ENCODE measurements around the gene CHPF. TPM values are rescaled to one million over a fixed set of nuclear protein-coding genes. Genes with fewer than 3 reads are reported as not detected.
A peak's percentile ranks its signal among the peaks of the same experiment; 100 is the strongest.

The CHPF gene
- total RNA-seq, 1 experiment from 2014 or later: 81.2 TPM

DNA sequence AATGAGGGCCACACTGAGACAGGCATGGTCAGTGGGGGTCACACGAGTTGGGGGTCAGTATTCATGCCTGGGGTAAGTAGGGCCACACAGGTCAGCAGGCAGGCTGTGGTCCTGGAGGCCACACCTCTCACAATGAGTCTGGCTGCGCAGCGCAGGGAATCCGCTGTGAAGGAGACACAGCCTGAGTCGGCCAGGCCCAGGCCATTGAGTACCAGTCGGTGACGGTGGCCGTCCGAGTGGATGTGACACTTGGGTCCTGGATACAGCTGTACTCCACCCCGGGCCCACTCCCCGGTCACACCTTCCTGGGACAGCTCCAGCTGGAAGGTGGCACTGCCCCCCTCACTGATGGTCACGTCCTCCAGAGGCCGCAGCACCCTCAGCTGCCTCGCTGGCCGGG is 10.7 kb upstream of the CHPF start:
- BruUV-seq (replicated peaks): no TSS peak

DNA sequence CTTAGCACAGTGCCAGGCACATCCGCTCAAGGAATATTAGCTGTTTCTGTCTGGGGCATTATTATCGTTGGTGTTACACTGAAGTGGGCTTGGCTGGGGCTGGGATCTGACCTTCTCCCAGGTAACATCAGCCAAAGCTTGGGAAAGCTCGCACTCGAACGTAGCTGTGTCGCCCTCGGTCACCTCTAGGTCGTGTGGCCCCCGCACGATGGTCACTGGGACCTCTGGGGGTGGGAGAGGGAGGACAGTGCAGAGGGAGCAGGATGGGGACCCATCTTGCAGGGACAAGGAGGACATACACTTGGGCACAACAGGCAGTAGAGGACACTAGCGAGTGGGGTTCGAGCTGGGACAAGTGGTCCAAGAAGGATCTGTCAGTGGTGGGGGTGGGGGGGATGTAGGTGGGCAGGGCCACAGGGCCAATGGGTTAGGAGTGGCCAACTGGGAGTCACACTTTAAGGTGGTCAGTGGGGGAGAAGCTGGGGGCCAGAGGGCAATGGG is 9.9 kb upstream of the CHPF start:
- H3K36me3 Mint-ChIP-seq (ENCODE audit: insufficient read depth, unreplicated experiment): no peaks in the 10 kb centered on the region
- DNase-seq (ENCODE audit: unreplicated experiment): no peak
- H3K4me1 Mint-ChIP-seq (ENCODE audit: insufficient read depth, unreplicated experiment): peaks cover 6% of the 10 kb centered on the region
- TF ChIP-seq, protein P1, sequence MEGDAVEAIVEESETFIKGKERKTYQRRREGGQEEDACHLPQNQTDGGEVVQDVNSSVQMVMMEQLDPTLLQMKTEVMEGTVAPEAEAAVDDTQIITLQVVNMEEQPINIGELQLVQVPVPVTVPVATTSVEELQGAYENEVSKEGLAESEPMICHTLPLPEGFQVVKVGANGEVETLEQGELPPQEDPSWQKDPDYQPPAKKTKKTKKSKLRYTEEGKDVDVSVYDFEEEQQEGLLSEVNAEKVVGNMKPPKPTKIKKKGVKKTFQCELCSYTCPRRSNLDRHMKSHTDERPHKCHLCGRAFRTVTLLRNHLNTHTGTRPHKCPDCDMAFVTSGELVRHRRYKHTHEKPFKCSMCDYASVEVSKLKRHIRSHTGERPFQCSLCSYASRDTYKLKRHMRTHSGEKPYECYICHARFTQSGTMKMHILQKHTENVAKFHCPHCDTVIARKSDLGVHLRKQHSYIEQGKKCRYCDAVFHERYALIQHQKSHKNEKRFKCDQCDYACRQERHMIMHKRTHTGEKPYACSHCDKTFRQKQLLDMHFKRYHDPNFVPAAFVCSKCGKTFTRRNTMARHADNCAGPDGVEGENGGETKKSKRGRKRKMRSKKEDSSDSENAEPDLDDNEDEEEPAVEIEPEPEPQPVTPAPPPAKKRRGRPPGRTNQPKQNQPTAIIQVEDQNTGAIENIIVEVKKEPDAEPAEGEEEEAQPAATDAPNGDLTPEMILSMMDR (IDR thresholded peaks at IDR 0.05; ENCODE audit: unreplicated experiment): no peak
- no TSS peak for BruUV-seq (replicated peaks)
- H3K27me3 Mint-ChIP-seq (ENCODE audit: insufficient read depth, unreplicated experiment): no peaks in the 10 kb centered on the region
- intact Hi-C loops (cut with micrococcal nuclease): no loop called here
- POLR2A ChIA-PET: interaction anchor here (1.1 to 1.9 kb wide), 2 partner anchors 10 to 15 kb away, joined by 3 to 17 read pairs; partner anchors contain the start of genes CHPF and TMEM198
- CTCF ChIA-PET: interaction anchor here (0.6 to 1.7 kb wide), 2 partner anchors 13 to 690 kb away, joined by 3 to 7 read pairs; no protein-coding TSS in a partner anchor
- no peak overlapping the region for H3K27ac Mint-ChIP-seq (ENCODE audit: low read depth, unreplicated experiment)
- no peak overlapping the region for H3K4me3 Mint-ChIP-seq (ENCODE audit: unreplicated experiment)
- no peaks in the 10 kb centered on the region for H3K9me3 Mint-ChIP-seq (ENCODE audit: unreplicated experiment)

More for the DNA sequence above, 10.7 kb upstream of the CHPF start:
- H3K27ac Mint-ChIP-seq (ENCODE audit: low read depth, unreplicated experiment): no peak overlapping the region
- H3K27me3 Mint-ChIP-seq (ENCODE audit: insufficient read depth, unreplicated experiment): no peaks in the 10 kb centered on the region
- TF ChIP-seq, protein P1 (IDR thresholded peaks at IDR 0.05; ENCODE audit: unreplicated experiment): no peak
- no peaks in the 10 kb centered on the region for H3K36me3 Mint-ChIP-seq (ENCODE audit: insufficient read depth, unreplicated experiment)
- intact Hi-C loops (cut with micrococcal nuclease): no loop called here
- H3K4me3 Mint-ChIP-seq (ENCODE audit: unreplicated experiment): no peak overlapping the region
- POLR2A ChIA-PET: no interaction called here
- H3K9me3 Mint-ChIP-seq (ENCODE audit: unreplicated experiment): no peaks in the 10 kb centered on the region
- no peak for DNase-seq (ENCODE audit: unreplicated experiment)
- peaks cover 6% of the 10 kb centered on the region for H3K4me1 Mint-ChIP-seq (ENCODE audit: insufficient read depth, unreplicated experiment)
- CTCF ChIA-PET: interaction anchor here (0.5 kb wide), 2 partner anchors 57 to 394 kb away, joined by 3 read pairs; partner anchors contain the start of gene NHEJ1

DNA sequence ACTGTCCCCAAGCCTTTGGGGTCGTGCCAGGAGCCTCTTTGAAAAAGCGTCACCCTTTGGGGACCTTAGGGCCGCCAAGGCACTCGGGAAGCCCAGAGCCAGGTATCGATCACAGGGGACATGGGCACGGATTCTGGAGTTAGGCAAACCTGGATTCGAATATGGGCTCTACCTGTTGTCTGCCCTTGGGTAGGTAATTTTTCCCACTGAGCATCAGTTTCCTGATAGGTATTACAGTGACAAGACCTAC is 9.5 kb upstream of the CHPF start:
- TF ChIP-seq, protein P1 (IDR thresholded peaks at IDR 0.05; ENCODE audit: unreplicated experiment): no peak
- Mint-ChIP-seq H3K9me3 (ENCODE audit: unreplicated experiment) (no peaks in the 10 kb centered on the region), H3K27me3 (ENCODE audit: insufficient read depth, unreplicated experiment) (no peaks in the 10 kb centered on the region), H3K4me1 (ENCODE audit: insufficient read depth, unreplicated experiment) (peaks cover 6% of the 10 kb centered on the region), H3K36me3 (ENCODE audit: insufficient read depth, unreplicated experiment) (no peaks in the 10 kb centered on the region), H3K4me3 (ENCODE audit: unreplicated experiment) (no peak overlapping the region), H3K27ac (ENCODE audit: low read depth, unreplicated experiment) (no peak overlapping the region)
- POLR2A ChIA-PET: interaction anchor here (1.1 to 1.9 kb wide), 2 partner anchors 10 to 15 kb away, joined by 3 to 17 read pairs; partner anchors contain the start of genes CHPF and TMEM198
- intact Hi-C loops (cut with micrococcal nuclease): no loop called here
- no TSS peak for BruUV-seq (replicated peaks)
- no peak for DNase-seq (ENCODE audit: unreplicated experiment)
- CTCF ChIA-PET: interaction anchor here (0.6 to 1.7 kb wide), 3 partner anchors 12 to 690 kb away, joined by 3 to 7 read pairs (median 3); no protein-coding TSS in a partner anchor

DNA sequence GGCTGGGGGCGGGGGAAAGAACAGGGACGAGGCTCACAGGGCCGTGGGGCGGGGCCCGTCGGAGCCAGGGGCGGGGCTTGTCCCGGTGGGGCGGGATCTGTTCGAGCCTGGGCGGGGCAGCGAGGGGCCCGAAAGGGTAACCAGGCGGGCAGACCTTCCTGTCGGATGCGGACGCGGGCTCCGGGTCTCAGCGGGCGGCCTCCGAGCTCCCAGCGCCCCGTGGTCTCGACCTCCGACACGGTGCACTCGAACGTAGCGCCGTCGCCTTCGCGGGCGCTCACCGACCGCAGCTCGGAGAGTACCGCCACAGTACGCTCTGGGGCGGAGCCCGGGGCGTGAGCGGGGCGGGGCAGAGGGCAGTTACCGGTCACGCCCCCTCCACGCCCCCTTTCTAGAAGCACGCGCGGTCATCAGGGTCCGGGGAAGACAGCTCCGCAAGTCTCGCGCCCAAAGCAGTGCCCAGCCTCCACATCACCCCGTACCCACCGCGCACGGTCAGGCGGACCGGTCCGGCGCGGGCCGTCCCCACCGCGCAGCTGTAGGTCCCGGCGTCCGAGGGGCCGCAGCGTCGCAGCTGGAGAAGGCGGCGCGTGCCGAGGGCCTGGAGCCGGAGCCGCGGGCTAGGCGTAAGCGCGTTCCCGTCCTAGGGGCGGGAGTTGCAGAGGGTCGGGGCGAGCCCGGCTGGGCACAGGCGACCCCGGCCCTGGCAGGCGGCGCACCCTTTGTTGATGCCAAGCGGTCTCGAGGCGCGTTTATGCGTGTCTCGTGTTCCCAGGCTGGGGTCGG is 9.0 kb upstream of the CHPF start:
- no peaks in the 10 kb centered on the region for H3K27me3 Mint-ChIP-seq (ENCODE audit: insufficient read depth, unreplicated experiment)
- DNase-seq (ENCODE audit: unreplicated experiment): peak; percentile 75
- no peak overlapping the region for H3K27ac Mint-ChIP-seq (ENCODE audit: low read depth, unreplicated experiment)
- H3K9me3 Mint-ChIP-seq (ENCODE audit: unreplicated experiment): no peaks in the 10 kb centered on the region
- no TSS peak for BruUV-seq (replicated peaks)
- H3K36me3 Mint-ChIP-seq (ENCODE audit: insufficient read depth, unreplicated experiment): no peaks in the 10 kb centered on the region
- peaks cover 6% of the 10 kb centered on the region for H3K4me1 Mint-ChIP-seq (ENCODE audit: insufficient read depth, unreplicated experiment)
- TF ChIP-seq, protein P1 (IDR thresholded peaks at IDR 0.05; ENCODE audit: unreplicated experiment): no peak
- CTCF ChIA-PET: interaction anchor here (0.6 to 2.0 kb wide), 4 partner anchors 8 to 689 kb away, joined by 3 to 8 read pairs (median 5); no protein-coding TSS in a partner anchor
- peak overlapping the region; percentile 70 for H3K4me3 Mint-ChIP-seq (ENCODE audit: unreplicated experiment)
- POLR2A ChIA-PET: interaction anchor here (0.6 to 1.9 kb wide), 4 partner anchors 9 to 509 kb away, joined by 3 to 17 read pairs (median 3); partner anchors contain the start of genes CHPF and TMEM198
- intact Hi-C loops (cut with micrococcal nuclease): no loop called here
